Naive thymus-derived CD4-positive, alpha-beta T cell (primary cell): ENCODE measurements around the gene PPP1R36. TPM values are rescaled to one million over a fixed set of nuclear protein-coding genes. Genes with fewer than 3 reads are reported as not detected.

Experiments used
- polyA plus RNA-seq, 2 donors: library from polyadenylated mRNA; unstranded; fragments of 300-500 nt; fragmentation: Illumina TruSeq; gene quantifications; one replicate each; pipeline ENCODE4 v1.2.3, GENCODE V29; 2021
- total RNA-seq, 6 experiments: library from RNA in 5 of 6; stranded (reverse) in 5 of 6; gene quantifications; 1 replicate in 5 of 6; 2 replicates in 1 of 6; pipeline ENCODE4 v1.2.3 and lab custom pipeline; 2021 to 2026

The PPP1R36 gene
- total and polyA plus RNA-seq, 7 experiments from 2014 or later, result 0.30 to 0.31 TPM; not detected in 5

Other genes starting within 250 kb of the PPP1R36 start
- 100 to 1,000 TPM in 1 of 5 experiments, 10 to 100 TPM in 4; 28.0 to 189 (median 30.2) TPM for gene MTHFD1, start 161.6 kb upstream of the PPP1R36 start, total RNA-seq
- 10 to 100 TPM; 34.2 to 40.2 TPM for gene MTHFD1, start 161.6 kb upstream of the PPP1R36 start, polyA plus RNA-seq
- 1 to 10 TPM in 1 of 5 experiments, under 1 TPM in 4; 0.11 to 1.7 (median 0.13) TPM for gene AKAP5, start 84.5 kb upstream of the PPP1R36 start, total RNA-seq
- gene AKAP5, start 84.5 kb upstream of the PPP1R36 start, polyA plus RNA-seq, result under 1 TPM in 1 of 2 donors, not detected in 1; 0.03 TPM
- 10 to 100 TPM; 37.6 to 88.0 (median 60.6) TPM for gene ZBTB25, start 46.1 kb upstream of the PPP1R36 start, total RNA-seq
- 10 to 100 TPM; 30.5 to 35.6 TPM for gene ZBTB25, start 46.1 kb upstream of the PPP1R36 start, polyA plus RNA-seq
- 100 to 1,000 TPM in 2 of 5 experiments, 10 to 100 TPM in 3; 97.1 to 119 (median 98.4) TPM for gene ZBTB1, start 45.2 kb upstream of the PPP1R36 start, total RNA-seq
- 10 to 100 TPM; 42.4 to 49.7 TPM for gene ZBTB1, start 45.2 kb upstream of the PPP1R36 start, polyA plus RNA-seq
- 1 to 10 TPM in 1 of 5 experiments, under 1 TPM in 4; 0.32 to 2.5 (median 0.76) TPM for gene HSPA2, start 9.2 kb upstream of the PPP1R36 start, total RNA-seq
- under 1 TPM; 0.21 to 0.99 TPM for gene HSPA2, start 9.2 kb upstream of the PPP1R36 start, polyA plus RNA-seq
- 10 to 100 TPM in 2 of 5 experiments, 1 to 10 TPM in 3; 1.2 to 43.6 (median 6.0) TPM for gene PLEKHG3, start 154.5 kb downstream of the PPP1R36 start, total RNA-seq
- gene PLEKHG3, start 154.5 kb downstream of the PPP1R36 start, polyA plus RNA-seq, result under 1 TPM; 0.17 to 0.44 TPM